Lower leg skin (tissue), 3 donors: ENCODE data around the gene SETMAR.

ENCODE experiments used
- CTCF ChIP-seq, 3 donors: fragments of 450-650 bp; IDR thresholded peaks; one replicate each; pipeline ENCODE4 v1.5.1; 2016; ENCODE audit warnings: antibody characterized with exemption in 3 of 3, mild to moderate bottlenecking in 3 of 3, moderate library complexity in 2 of 3
- POLR2A ChIP-seq, 2 donors: fragments of 450-650 bp; IDR thresholded peaks; one replicate each; pipeline ENCODE4 v1.6.1; 2016 to 2017; ENCODE audit warnings: antibody characterized with exemption in 2 of 2, mild to moderate bottlenecking in 1 of 2, moderate library complexity in 1 of 2

DNA sequence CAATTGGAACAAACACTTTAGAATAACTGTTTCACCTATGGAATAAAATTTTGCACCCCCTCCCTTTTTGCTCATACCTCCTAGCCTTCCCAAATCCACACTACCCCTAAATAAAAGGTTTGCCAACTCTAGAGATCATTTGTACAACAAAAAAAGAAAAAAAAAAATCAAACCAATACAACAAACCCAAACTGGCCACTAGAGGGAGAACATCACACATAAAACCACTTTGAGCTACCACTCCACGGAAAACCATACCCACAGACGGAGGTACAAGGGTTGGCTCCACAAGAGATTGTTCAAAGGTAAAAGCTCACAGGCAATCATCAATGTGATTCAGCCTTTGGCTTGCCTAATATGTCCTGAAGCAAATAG, 47.6 kb downstream of the SETMAR start:
- TF ChIP-seq CTCF (IDR thresholded peaks at IDR 0.05) = peak in 1 of 3 donors; percentile 42
- no peak for TF ChIP-seq POLR2A (IDR thresholded peaks at IDR 0.05)
